GM23338 (cell line): ENCODE measurements around the gene DDX43. TPM values are rescaled to one million over a fixed set of nuclear protein-coding genes. Genes with fewer than 3 reads are reported as not detected.
A peak's percentile ranks its signal among the peaks of the same experiment; 100 is the strongest.
"Not testable (repeated sequence)": the region's sequence is repeated elsewhere in the genome, so short reads cannot be mapped to it uniquely, and the experiment has no call there.

ENCODE experiments used
- ATAC-seq: fragments of 200-7000 bp; cut with Tn5 transposase; 3 replicates; pipeline ENCODE4 v1.9.1; 2020
- DNase-seq: peaks from one replicate; pipeline ENCODE4 v3.0.0-alpha.2; 2015; ENCODE audit warnings: low spot score
- H2AFZ ChIP-seq: fragments of 200-600 bp; sonication (generic); 2 replicates; pipeline ENCODE4 v1.8.0; 2016; ENCODE audit warnings: antibody characterized with exemption, mild to moderate bottlenecking, moderate library complexity
- H3F3A ChIP-seq: fragments of 200-600 bp; sonication (generic); replicated peaks from 2 replicates; pipeline ENCODE4 v1.8.0; 2017; ENCODE audit warnings: antibody characterized with exemption, mixed run types, low read depth
- H3K27ac ChIP-seq: fragments of 200-600 bp; sonication (generic); 2 replicates; pipeline ENCODE4 v1.6.1; 2016; ENCODE audit warnings: low read depth
- H3K27me3 ChIP-seq: fragments of 200-600 bp; sonication (generic); 2 replicates; pipeline ENCODE4 v1.8.0; 2016; ENCODE audit warnings: mild to moderate bottlenecking, mixed run types, moderate library complexity; ENCODE audit not compliant: insufficient read depth
- H3K36me3 ChIP-seq: fragments of 200-600 bp; sonication (generic); 2 replicates; pipeline ENCODE4 v1.8.0; 2016; ENCODE audit warnings: mild to moderate bottlenecking; ENCODE audit not compliant: insufficient read depth
- H3K4me1 ChIP-seq: fragments of 200-600 bp; sonication (generic); 2 replicates; pipeline ENCODE4 v1.8.0; 2016; ENCODE audit warnings: mild to moderate bottlenecking, moderate library complexity; ENCODE audit not compliant: insufficient read depth
- H3K4me2 ChIP-seq: fragments of 200-600 bp; sonication (generic); 2 replicates; pipeline ENCODE4 v1.7.1; 2017; ENCODE audit warnings: mixed run types
- H3K4me3 ChIP-seq: fragments of 200-600 bp; sonication (generic); 2 replicates; pipeline ENCODE4 v1.6.1; 2016; ENCODE audit warnings: mixed run types
- H3K79me2 ChIP-seq: fragments of 200-600 bp; sonication (generic); replicated peaks from 2 replicates; pipeline ENCODE4 v1.8.0; 2017; ENCODE audit warnings: mild to moderate bottlenecking; ENCODE audit not compliant: insufficient read depth
- H3K9me2 ChIP-seq: fragments of 200-600 bp; sonication (generic); 2 replicates; pipeline ENCODE4 v1.8.0; 2017; ENCODE audit not compliant: insufficient read depth
- H4K20me1 ChIP-seq: fragments of 200-600 bp; sonication (generic); replicated peaks from 2 replicates; pipeline ENCODE4 v1.8.0; 2017; ENCODE audit warnings: mild to moderate bottlenecking; ENCODE audit not compliant: insufficient read depth
- H3K27ac Mint-ChIP-seq: 2 replicates; pipeline ENCODE4 v1.8.0; 2020; ENCODE audit warnings: inconsistent platforms, mild to moderate bottlenecking, moderate library complexity, mixed read lengths
- H3K27me3 Mint-ChIP-seq: 3 replicates; pipeline ENCODE4 v1.8.0; 2022; ENCODE audit warnings: low read depth, mild to moderate bottlenecking, moderate library complexity, mixed read lengths, inconsistent platforms; ENCODE audit not compliant: insufficient read depth, poor library complexity
- H3K36me3 Mint-ChIP-seq: 3 replicates; pipeline ENCODE4 v1.8.0; 2021; ENCODE audit warnings: low read depth, mild to moderate bottlenecking, inconsistent platforms, moderate library complexity, mixed read lengths
- H3K4me1 Mint-ChIP-seq: 3 replicates; pipeline ENCODE4 v1.8.0; 2020; ENCODE audit warnings: mild to moderate bottlenecking, inconsistent platforms, mixed read lengths
- H3K4me3 Mint-ChIP-seq: 3 replicates; pipeline ENCODE4 v1.8.0; 2021; ENCODE audit warnings: moderate library complexity, mild to moderate bottlenecking, inconsistent platforms, mixed read lengths
- H3K9me3 Mint-ChIP-seq: 3 replicates; pipeline ENCODE4 v1.8.0; 2020; ENCODE audit warnings: moderate library complexity, mild to moderate bottlenecking, inconsistent platforms, mixed read lengths
- EZH2 ChIP-seq: fragments of 200-600 bp; sonication (generic); IDR thresholded peaks from one replicate; pipeline ENCODE4 v1.8.0; 2017; ENCODE audit warnings: antibody characterized with exemption, mild to moderate bottlenecking, low read depth; ENCODE audit not compliant: unreplicated experiment
- EZH2phosphoT487 ChIP-seq: fragments of 200-600 bp; sonication (generic); IDR thresholded peaks from one replicate; pipeline ENCODE4 v1.8.1; 2018; ENCODE audit warnings: antibody characterized with exemption; ENCODE audit not compliant: unreplicated experiment
- JUNB ChIP-seq: IDR thresholded peaks from one replicate; pipeline ENCODE4 v1.6.1; 2016; ENCODE audit warnings: antibody characterized with exemption; ENCODE audit not compliant: unreplicated experiment
- ZNF331 ChIP-seq: fragments of 250-450 bp; sonication (Bioruptor Pico); IDR thresholded peaks from 2 replicates; pipeline ENCODE4 v1.5.0; 2020; ENCODE audit warnings: low read depth, mild to moderate bottlenecking, moderate library complexity
- polyA plus RNA-seq: library from polyadenylated mRNA; unstranded; fragments of >200 nt; fragmentation: Nextera tagmentation; extraction: Ambion mirVana; gene quantifications from 2 replicates; pipeline ENCODE4 v1.2.1, GENCODE V29; 2016
- total RNA-seq: library from RNA; depleted of rRNA; stranded (reverse); fragments of >200 nt; shearing (Covaris generic); gene quantifications from 2 replicates; pipeline ENCODE4 v1.2.3, GENCODE V29; 2014
- TF ChIP-seq, protein P1 (sequence below), 2 experiments: fragments of 200-600 bp in 1 of 2; sonication (generic) in 1 of 2; conservative IDR thresholded peaks; 2 replicates each; pipeline versions ENCODE4 v1.5.1 to v1.6.1; 2016 to 2017; ENCODE audit warnings: antibody characterized with exemption in 2 of 2, low read depth in 2 of 2, mild to moderate bottlenecking in 2 of 2, moderate library complexity in 1 of 2

The DDX43 gene
- total and polyA plus RNA-seq, 2 experiments from 2014 or later = 0.49 to 0.60 TPM

DNA sequence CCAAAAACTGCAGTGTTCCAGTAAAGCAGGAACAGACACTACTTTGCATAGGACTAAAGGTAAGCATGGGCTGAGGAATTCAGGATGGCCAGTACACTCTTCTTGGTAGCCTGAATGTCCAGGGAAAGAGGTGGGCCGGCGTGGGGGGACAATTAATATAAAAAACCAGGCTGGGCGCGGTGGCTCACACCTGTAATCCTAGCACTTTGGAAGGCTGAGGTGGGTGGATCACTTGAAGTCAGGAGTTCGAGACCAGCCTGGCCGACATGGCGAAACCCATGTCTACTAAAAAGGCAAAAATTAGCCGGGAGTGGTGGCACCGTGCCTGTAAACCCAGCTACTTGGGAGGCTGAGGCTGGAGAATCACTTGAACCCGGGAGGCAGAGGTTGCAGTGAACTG, 13.1 kb upstream of the DDX43 start:
- not testable (repeated sequence) for H3K4me1 Mint-ChIP-seq, H3K79me2 ChIP-seq, H4K20me1 ChIP-seq, H3K9me2 ChIP-seq, H3K4me3 ChIP-seq, H3K36me3 ChIP-seq, H3K9me3 Mint-ChIP-seq, H3K27ac ChIP-seq, H3F3A ChIP-seq, H3K36me3 Mint-ChIP-seq, H3K4me2 ChIP-seq, H3K4me1 ChIP-seq, H3K27me3 ChIP-seq, DNase-seq, H3K4me3 Mint-ChIP-seq, H3K27me3 Mint-ChIP-seq, H3K27ac Mint-ChIP-seq, ATAC-seq
- peak overlapping the region; percentile 80 for H2AFZ ChIP-seq

DNA sequence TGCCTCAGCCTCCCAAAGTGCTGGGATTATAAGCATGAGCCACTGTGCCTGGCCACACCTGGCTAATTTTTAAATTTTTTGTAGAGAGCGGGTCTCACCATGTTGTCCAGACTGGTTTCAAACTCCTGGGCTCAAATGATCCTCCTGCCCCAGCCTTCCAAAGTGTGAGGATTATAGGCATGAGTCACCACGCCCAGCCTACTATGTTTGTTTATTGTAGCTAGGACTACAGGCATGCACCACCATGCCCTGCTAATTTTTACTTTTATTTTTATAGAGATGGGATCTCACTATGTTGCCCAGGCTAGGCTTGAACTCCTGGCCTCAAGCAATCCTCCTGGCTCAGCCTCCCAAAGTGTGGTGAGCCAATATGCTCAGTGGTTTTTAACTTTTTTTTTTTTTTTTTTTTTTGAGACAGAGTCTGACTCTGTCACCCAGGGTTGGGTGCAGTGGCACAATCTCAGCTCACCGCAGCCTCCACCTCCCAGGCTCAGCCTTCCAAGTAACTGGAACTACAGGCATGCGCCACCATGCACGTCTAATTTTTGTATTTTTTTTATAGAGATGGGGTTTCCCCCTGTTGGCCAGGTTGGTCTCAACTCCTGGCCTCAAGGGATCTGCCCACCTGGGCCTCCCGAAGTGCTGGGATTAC, 12.0 kb upstream of the DDX43 start:
- H3K4me3 ChIP-seq = no peak overlapping the region
- H3K4me2 ChIP-seq = no peak overlapping the region
- no peaks in the 10 kb centered on the region for H3K27me3 Mint-ChIP-seq
- ATAC-seq (no peak), DNase-seq (no peak)
- H3K27ac ChIP-seq = no peak overlapping the region
- H2AFZ ChIP-seq = 0 out of 2 replicates have a peak overlapping the region, but pooled peaks have one; percentile 76
- H3K9me3 Mint-ChIP-seq = no peaks in the 10 kb centered on the region; the same call in 2 of the 3 replicates
- H3K36me3 Mint-ChIP-seq = no peaks in the 10 kb centered on the region
- H3K4me1 Mint-ChIP-seq = no peaks in the 10 kb centered on the region
- no peaks in the 10 kb centered on the region for H4K20me1 ChIP-seq
- H3K36me3 ChIP-seq = no peaks in the 10 kb centered on the region
- no peak overlapping the region for H3K27ac Mint-ChIP-seq
- no peaks in the 10 kb centered on the region for H3K27me3 ChIP-seq
- no peak overlapping the region for H3K4me3 Mint-ChIP-seq
- H3K79me2 ChIP-seq = no peaks in the 10 kb centered on the region
- no peaks in the 10 kb centered on the region for H3F3A ChIP-seq
- no peaks in the 10 kb centered on the region; the same call in 1 of the 2 replicates for H3K4me1 ChIP-seq
- no peaks in the 10 kb centered on the region for H3K9me2 ChIP-seq
- TF ChIP-seq JUNB (no peak), EZH2phosphoT487 (no peak), EZH2 (no peak)
- TF ChIP-seq, protein P1, sequence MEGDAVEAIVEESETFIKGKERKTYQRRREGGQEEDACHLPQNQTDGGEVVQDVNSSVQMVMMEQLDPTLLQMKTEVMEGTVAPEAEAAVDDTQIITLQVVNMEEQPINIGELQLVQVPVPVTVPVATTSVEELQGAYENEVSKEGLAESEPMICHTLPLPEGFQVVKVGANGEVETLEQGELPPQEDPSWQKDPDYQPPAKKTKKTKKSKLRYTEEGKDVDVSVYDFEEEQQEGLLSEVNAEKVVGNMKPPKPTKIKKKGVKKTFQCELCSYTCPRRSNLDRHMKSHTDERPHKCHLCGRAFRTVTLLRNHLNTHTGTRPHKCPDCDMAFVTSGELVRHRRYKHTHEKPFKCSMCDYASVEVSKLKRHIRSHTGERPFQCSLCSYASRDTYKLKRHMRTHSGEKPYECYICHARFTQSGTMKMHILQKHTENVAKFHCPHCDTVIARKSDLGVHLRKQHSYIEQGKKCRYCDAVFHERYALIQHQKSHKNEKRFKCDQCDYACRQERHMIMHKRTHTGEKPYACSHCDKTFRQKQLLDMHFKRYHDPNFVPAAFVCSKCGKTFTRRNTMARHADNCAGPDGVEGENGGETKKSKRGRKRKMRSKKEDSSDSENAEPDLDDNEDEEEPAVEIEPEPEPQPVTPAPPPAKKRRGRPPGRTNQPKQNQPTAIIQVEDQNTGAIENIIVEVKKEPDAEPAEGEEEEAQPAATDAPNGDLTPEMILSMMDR (conservative IDR thresholded peaks at IDR 0.05; ENCODE audit: low read depth in 2 of 2) = no peak

DNA sequence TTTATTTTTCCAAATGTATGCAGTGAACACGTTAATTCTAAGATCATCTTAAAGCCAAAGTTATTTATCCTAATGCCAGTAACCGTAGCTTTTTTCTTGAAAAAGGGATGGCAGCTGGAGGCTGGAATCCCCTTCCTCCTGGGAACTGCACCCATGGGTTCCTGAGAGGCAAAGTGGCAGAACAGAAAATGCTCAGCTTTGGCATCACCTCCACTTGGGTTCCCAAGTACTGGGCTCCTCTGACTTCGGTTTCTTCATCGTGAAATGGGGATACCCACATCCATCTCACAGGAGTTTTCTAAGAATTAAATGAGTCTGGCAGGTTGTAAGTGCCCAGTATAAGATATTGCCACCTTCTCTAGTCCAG, 6.2 kb upstream of the DDX43 start:
- H3K4me1 Mint-ChIP-seq = peaks cover 10% of the 10 kb centered on the region; the same call in 2 of the 3 replicates
- no peak for TF ChIP-seq ZNF331 (CRISPR knock-in tag)
- H3K9me2 ChIP-seq = no peaks in the 10 kb centered on the region
- peaks cover 8% of the 10 kb centered on the region for H3K4me1 ChIP-seq
- H3K27me3 Mint-ChIP-seq = peaks cover 2% of the 10 kb centered on the region
- peak overlapping the region; percentile 53 for H3K4me3 ChIP-seq
- H3K27ac ChIP-seq = no peak overlapping the region
- peaks cover 4% of the 10 kb centered on the region; the same call in 1 of the 2 replicates for H3K27me3 ChIP-seq
- H4K20me1 ChIP-seq = no peaks in the 10 kb centered on the region
- H3K9me3 Mint-ChIP-seq = no peaks in the 10 kb centered on the region
- no peak overlapping the region for H3K27ac Mint-ChIP-seq
- ATAC-seq (peak; percentile 15), DNase-seq (no peak)
- H2AFZ ChIP-seq = no peak overlapping the region
- H3K36me3 Mint-ChIP-seq = no peaks in the 10 kb centered on the region
- H3K36me3 ChIP-seq = no peaks in the 10 kb centered on the region
- peak overlapping the region; percentile 79 for H3K4me3 Mint-ChIP-seq
- H3K79me2 ChIP-seq = no peaks in the 10 kb centered on the region
- peak overlapping the region; percentile 79 for H3K4me2 ChIP-seq
- H3F3A ChIP-seq = 0 out of 2 replicates have a peak, but pooled peaks cover 4% of the 10 kb centered on the region
